Body of pancreas (tissue), 4 donors: ENCODE data around the gene OR11G2.

Experiments
- CTCF ChIP-seq, 7 experiments: fragments of 450-650 bp in 4 of 7; fragments of 200-600 bp in 3 of 7; sonication (generic) in 3 of 7; IDR thresholded peaks; one replicate each; pipeline ENCODE4 v1.5.1; 2016 to 2019; ENCODE audit warnings: antibody characterized with exemption in 7 of 7
- POLR2A ChIP-seq, 3 donors: fragments of 450-650 bp; IDR thresholded peaks; one replicate each; pipeline ENCODE4 v1.6.1; 2016; ENCODE audit warnings: antibody characterized with exemption in 3 of 3, mild to moderate bottlenecking in 2 of 3

DNA sequence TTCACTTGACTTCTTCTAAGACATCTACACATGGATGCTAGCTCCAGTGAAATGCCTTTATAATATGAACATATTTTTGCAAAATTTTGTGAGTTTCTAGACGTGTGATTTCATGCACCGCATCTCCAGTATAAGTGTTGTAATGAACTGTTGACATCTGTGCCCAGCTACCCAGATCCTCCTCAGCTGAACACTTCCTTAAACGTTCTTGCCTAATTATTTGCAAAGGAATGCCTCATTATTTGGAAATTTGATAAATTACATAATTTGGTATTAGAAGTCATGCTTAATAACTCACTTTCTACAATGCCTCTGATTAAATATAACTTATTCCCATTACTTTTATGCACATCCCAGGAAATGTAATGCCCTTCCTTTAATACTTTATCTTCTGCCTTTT is 14.0 kb downstream of the OR11G2 start:
- TF ChIP-seq CTCF (IDR thresholded peaks at IDR 0.05): no peak
- no peak for TF ChIP-seq POLR2A (IDR thresholded peaks at IDR 0.05)
